Suppressor macrophage treated with lipopolysaccharide for 4 hours (primary cell): ENCODE results near the gene PATJ.
A peak's percentile ranks its signal among the peaks of the same experiment; 100 is the strongest.
"Not testable (repeated sequence)": the region's sequence is repeated elsewhere in the genome, so short reads cannot be mapped to it uniquely, and the experiment has no call there.

ENCODE experiments used
- DNase-seq: peaks from one replicate; pipeline ENCODE4 v3.0.0-alpha.2; 2020

PATJ gene

GRCh38 chr1:61894296-61894695, 152.0 kb downstream of the PATJ start:
- DNase-seq = peak; percentile 21

GRCh38 chr1:61895175-61895574, 152.9 kb downstream of the PATJ start:
- no peak for DNase-seq

GRCh38 chr1:61898658-61899057, 156.4 kb downstream of the PATJ start:
- DNase-seq = no peak

GRCh38 chr1:61904354-61904753, 162.1 kb downstream of the PATJ start:
- DNase-seq = no peak

- no peak for DNase-seq
Observed at GRCh38 chr1:61907102-61907501, 164.8 kb downstream of the PATJ start.

GRCh38 chr1:61910035-61910434, 167.8 kb downstream of the PATJ start:
- DNase-seq = no peak

- no peak for DNase-seq
Observed at GRCh38 chr1:61914823-61915482, 172.7 kb downstream of the PATJ start.

- no peak for DNase-seq
Observed at GRCh38 chr1:61921435-61921834, 179.2 kb downstream of the PATJ start.

GRCh38 chr1:61922950-61923480, 180.7 kb downstream of the PATJ start:
- DNase-seq = no peak

GRCh38 chr1:61925591-61926298, 183.5 kb downstream of the PATJ start:
- no peak for DNase-seq

GRCh38 chr1:61926597-61926996, 184.3 kb downstream of the PATJ start:
- DNase-seq = no peak

GRCh38 chr1:61930116-61930645, 187.9 kb downstream of the PATJ start:
- no peak for DNase-seq

- DNase-seq = no peak
Observed at GRCh38 chr1:61931587-61932279, 189.5 kb downstream of the PATJ start.

- DNase-seq = no peak
Observed at GRCh38 chr1:61935516-61935915, 193.2 kb downstream of the PATJ start.

- no peak for DNase-seq
Observed at GRCh38 chr1:61936839-61937238, 194.6 kb downstream of the PATJ start.

- DNase-seq = no peak
Observed at GRCh38 chr1:61941794-61942193, 199.5 kb downstream of the PATJ start.

- no peak for DNase-seq
Observed at GRCh38 chr1:61942856-61943255, 200.6 kb downstream of the PATJ start.

- DNase-seq = not testable (repeated sequence)
Observed at GRCh38 chr1:61948685-61949084, 206.4 kb downstream of the PATJ start.

GRCh38 chr1:61950418-61950817, 208.1 kb downstream of the PATJ start:
- no peak for DNase-seq

GRCh38 chr1:61951731-61952580, 209.7 kb downstream of the PATJ start:
- no peak for DNase-seq

GRCh38 chr1:61952675-61953074, 210.4 kb downstream of the PATJ start:
- no peak for DNase-seq

GRCh38 chr1:61953076-61953789, 211.0 kb downstream of the PATJ start:
- no peak for DNase-seq
